ENCODE results near the gene GNAI3.

The GNAI3 gene

DNA sequence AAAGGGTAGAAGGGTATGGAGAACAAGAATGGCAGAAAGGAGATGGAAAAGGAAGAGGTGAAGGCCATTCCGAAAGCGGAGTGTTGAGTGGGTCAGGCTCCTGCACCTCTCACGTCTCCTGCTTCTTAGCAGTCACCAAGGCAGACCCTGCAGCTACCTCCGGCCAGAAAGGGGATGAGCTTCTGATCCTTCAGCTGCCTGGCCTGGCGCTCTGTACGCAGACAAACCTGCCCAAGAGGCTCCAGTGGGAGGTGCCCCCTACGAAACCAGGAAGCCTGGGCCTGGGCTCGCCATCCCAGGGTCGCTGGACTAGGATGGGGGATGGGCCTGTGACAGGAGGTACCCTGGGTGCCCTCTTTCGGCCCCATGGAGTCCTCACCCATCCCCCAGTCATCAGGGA, 5.8 kb upstream of the GNAI3 start:
- no peaks in the 10 kb centered on the region for H3K9me3 ChIP-seq (ENCODE audit: control insufficient read depth, insufficient read depth, low read length)
- H3K4me1 ChIP-seq (ENCODE audit: control insufficient read depth, low read length): peaks cover 13% of the 10 kb centered on the region
- no peak overlapping the region for H3K4me2 ChIP-seq (ENCODE audit: low read length)
- no peaks in the 10 kb centered on the region for H3K36me3 ChIP-seq (ENCODE audit: control insufficient read depth, low read length)
- peaks cover 11% of the 10 kb centered on the region; the same call in 1 of the 2 replicates for H3K27me3 ChIP-seq (ENCODE audit: control insufficient read depth, low read length)
- H3K79me2 ChIP-seq (ENCODE audit: control insufficient read depth, low read length): peaks cover 11% of the 10 kb centered on the region
- no peak overlapping the region for H3K4me3 ChIP-seq (ENCODE audit: low read length)
- no peak overlapping the region for H3K27ac ChIP-seq (ENCODE audit: low read depth, low read length)
- TF ChIP-seq, protein P1, sequence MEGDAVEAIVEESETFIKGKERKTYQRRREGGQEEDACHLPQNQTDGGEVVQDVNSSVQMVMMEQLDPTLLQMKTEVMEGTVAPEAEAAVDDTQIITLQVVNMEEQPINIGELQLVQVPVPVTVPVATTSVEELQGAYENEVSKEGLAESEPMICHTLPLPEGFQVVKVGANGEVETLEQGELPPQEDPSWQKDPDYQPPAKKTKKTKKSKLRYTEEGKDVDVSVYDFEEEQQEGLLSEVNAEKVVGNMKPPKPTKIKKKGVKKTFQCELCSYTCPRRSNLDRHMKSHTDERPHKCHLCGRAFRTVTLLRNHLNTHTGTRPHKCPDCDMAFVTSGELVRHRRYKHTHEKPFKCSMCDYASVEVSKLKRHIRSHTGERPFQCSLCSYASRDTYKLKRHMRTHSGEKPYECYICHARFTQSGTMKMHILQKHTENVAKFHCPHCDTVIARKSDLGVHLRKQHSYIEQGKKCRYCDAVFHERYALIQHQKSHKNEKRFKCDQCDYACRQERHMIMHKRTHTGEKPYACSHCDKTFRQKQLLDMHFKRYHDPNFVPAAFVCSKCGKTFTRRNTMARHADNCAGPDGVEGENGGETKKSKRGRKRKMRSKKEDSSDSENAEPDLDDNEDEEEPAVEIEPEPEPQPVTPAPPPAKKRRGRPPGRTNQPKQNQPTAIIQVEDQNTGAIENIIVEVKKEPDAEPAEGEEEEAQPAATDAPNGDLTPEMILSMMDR (IDR thresholded peaks at IDR 0.05; ENCODE audit: low read depth, low read length, poor library complexity, severe bottlenecking): no peak
- TF ChIP-seq EZH2phosphoT487 (IDR thresholded peaks at IDR 0.05; ENCODE audit: borderline replicate concordance, low read length): no peak
- H4K20me1 ChIP-seq (ENCODE audit: control insufficient read depth, insufficient read depth, low read depth, low read length): no peaks in the 10 kb centered on the region
- H3K9me2 ChIP-seq (replicated peaks; ENCODE audit: control insufficient read depth, low read length): no peaks in the 10 kb centered on the region
- peaks cover 3% of the 10 kb centered on the region; the same call in 1 of the 2 replicates for H3F3A ChIP-seq (ENCODE audit: control insufficient read depth, insufficient read depth)

DNA sequence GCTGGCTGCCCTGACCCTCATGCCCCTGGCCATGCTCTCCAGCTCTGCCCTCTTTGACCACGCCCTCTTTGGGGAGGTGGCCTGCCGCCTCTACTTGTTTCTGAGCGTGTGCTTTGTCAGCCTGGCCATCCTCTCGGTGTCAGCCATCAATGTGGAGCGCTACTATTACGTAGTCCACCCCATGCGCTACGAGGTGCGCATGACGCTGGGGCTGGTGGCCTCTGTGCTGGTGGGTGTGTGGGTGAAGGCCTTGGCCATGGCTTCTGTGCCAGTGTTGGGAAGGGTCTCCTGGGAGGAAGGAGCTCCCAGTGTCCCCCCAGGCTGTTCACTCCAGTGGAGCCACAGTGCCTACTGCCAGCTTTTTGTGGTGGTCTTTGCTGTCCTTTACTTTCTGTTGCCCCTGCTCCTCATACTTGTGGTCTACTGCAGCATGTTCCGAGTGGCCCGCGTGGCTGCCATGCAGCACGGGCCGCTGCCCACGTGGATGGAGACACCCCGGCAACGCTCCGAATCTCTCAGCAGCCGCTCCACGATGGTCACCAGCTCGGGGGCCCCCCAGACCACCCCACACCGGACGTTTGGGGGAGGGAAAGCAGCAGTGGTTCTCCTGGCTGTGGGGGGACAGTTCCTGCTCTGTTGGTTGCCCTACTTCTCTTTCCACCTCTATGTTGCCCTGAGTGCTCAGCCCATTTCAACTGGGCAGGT, 5.0 kb upstream of the GNAI3 start:
- H3K27ac ChIP-seq (ENCODE audit: low read depth, low read length): no peak overlapping the region
- H3K9me2 ChIP-seq (replicated peaks; ENCODE audit: control insufficient read depth, low read length): no peaks in the 10 kb centered on the region
- no peaks in the 10 kb centered on the region for H3K9me3 ChIP-seq (ENCODE audit: control insufficient read depth, insufficient read depth, low read length)
- peaks cover 5% of the 10 kb centered on the region; the same call in 1 of the 2 replicates for H3F3A ChIP-seq (ENCODE audit: control insufficient read depth, insufficient read depth)
- no peak for TF ChIP-seq EZH2phosphoT487 (IDR thresholded peaks at IDR 0.05; ENCODE audit: borderline replicate concordance, low read length)
- TF ChIP-seq, protein P1 (IDR thresholded peaks at IDR 0.05; ENCODE audit: low read depth, low read length, poor library complexity, severe bottlenecking): no peak
- no peaks in the 10 kb centered on the region for H3K36me3 ChIP-seq (ENCODE audit: control insufficient read depth, low read length)
- H3K27me3 ChIP-seq (ENCODE audit: control insufficient read depth, low read length): peaks cover 11% of the 10 kb centered on the region; the same call in 1 of the 2 replicates
- H3K4me3 ChIP-seq (ENCODE audit: low read length): no peak overlapping the region
- H3K4me2 ChIP-seq (ENCODE audit: low read length): no peak overlapping the region
- H3K4me1 ChIP-seq (ENCODE audit: control insufficient read depth, low read length): peaks cover 13% of the 10 kb centered on the region
- H3K79me2 ChIP-seq (ENCODE audit: control insufficient read depth, low read length): peaks cover 17% of the 10 kb centered on the region
- H4K20me1 ChIP-seq (ENCODE audit: control insufficient read depth, insufficient read depth, low read depth, low read length): no peaks in the 10 kb centered on the region

DNA sequence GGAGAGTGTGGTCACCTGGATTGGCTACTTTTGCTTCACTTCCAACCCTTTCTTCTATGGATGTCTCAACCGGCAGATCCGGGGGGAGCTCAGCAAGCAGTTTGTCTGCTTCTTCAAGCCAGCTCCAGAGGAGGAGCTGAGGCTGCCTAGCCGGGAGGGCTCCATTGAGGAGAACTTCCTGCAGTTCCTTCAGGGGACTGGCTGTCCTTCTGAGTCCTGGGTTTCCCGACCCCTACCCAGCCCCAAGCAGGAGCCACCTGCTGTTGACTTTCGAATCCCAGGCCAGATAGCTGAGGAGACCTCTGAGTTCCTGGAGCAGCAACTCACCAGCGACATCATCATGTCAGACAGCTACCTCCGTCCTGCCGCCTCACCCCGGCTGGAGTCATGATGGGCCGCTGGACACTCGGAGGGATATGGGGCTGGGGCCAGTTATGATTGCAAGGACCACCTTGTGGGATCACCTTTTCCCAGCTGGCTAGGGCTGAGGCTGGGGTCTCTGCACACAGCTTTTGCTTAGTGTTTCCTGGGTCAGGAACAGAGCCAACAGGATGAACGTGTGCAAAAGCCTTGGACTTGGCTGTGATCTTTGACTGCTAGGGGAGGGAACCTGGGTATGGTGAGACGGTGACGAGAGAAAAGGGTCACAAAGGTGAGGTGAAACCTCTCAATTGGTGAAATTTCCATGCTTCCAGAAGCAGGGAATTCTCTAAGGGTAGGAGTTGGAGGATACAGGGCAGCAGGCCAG, 4.3 kb upstream of the GNAI3 start:
- Histone ChIP-seq H4K20me1 (ENCODE audit: control insufficient read depth, insufficient read depth, low read depth, low read length) (peaks cover 3% of the 10 kb centered on the region; the same call in 1 of the 2 replicates), H3F3A (ENCODE audit: control insufficient read depth, insufficient read depth) (peaks cover 5% of the 10 kb centered on the region; the same call in 1 of the 2 replicates), H3K4me3 (ENCODE audit: low read length) (no peak overlapping the region), H3K27me3 (ENCODE audit: control insufficient read depth, low read length) (peaks cover 11% of the 10 kb centered on the region; the same call in 1 of the 2 replicates), H3K36me3 (ENCODE audit: control insufficient read depth, low read length) (peaks cover 3% of the 10 kb centered on the region; the same call in 1 of the 2 replicates), H3K4me1 (ENCODE audit: control insufficient read depth, low read length) (peaks cover 15% of the 10 kb centered on the region), H3K4me2 (ENCODE audit: low read length) (no peak overlapping the region), H3K27ac (ENCODE audit: low read depth, low read length) (no peak overlapping the region), H3K9me2 (replicated peaks; ENCODE audit: control insufficient read depth, low read length) (no peaks in the 10 kb centered on the region), H3K79me2 (ENCODE audit: control insufficient read depth, low read length) (peaks cover 24% of the 10 kb centered on the region), H3K9me3 (ENCODE audit: control insufficient read depth, insufficient read depth, low read length) (no peaks in the 10 kb centered on the region)
- TF ChIP-seq EZH2phosphoT487 (IDR thresholded peaks at IDR 0.05; ENCODE audit: borderline replicate concordance, low read length): no peak
- TF ChIP-seq, protein P1 (IDR thresholded peaks at IDR 0.05; ENCODE audit: low read depth, low read length, poor library complexity, severe bottlenecking): no peak
